ENCODE data around the gene IL6. TPM values are rescaled to one million over a fixed set of nuclear protein-coding genes. Genes with fewer than 3 reads are reported as not detected.

The IL6 gene
- polyA plus RNA-seq, 1 experiment = 31.0 TPM

DNA sequence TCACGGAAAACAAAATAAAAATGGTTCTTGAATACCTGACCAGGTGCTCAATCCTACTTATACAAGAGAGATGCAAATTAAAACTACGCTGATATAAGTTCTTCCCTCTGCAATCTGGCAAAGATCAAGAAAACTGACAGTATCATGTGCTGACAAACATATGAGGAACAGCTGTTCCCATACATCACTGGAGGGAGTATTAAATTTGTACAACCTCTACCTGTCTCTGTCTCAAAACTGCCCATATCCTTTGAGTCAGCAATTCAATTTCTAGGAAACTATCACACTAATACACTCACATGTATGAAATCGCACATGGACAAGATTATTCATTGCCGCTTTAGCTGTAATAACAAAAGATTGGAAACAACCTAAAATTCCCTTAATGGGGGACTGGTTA is 11.0 kb upstream of the IL6 start:
- CTCF ChIA-PET = no interaction called here
- no peak for DNase-seq (ENCODE audit: low read depth)
- Histone ChIP-seq H3K36me3 (ENCODE audit: control insufficient read depth, insufficient read depth, low read length) (no peaks in the 10 kb centered on the region), H3K27me3 (ENCODE audit: control insufficient read depth, insufficient read depth, low read length) (no peaks in the 10 kb centered on the region), H3K4me3 (ENCODE audit: low read depth, low read length) (no peak overlapping the region)
- TF ChIP-seq, protein P1, sequence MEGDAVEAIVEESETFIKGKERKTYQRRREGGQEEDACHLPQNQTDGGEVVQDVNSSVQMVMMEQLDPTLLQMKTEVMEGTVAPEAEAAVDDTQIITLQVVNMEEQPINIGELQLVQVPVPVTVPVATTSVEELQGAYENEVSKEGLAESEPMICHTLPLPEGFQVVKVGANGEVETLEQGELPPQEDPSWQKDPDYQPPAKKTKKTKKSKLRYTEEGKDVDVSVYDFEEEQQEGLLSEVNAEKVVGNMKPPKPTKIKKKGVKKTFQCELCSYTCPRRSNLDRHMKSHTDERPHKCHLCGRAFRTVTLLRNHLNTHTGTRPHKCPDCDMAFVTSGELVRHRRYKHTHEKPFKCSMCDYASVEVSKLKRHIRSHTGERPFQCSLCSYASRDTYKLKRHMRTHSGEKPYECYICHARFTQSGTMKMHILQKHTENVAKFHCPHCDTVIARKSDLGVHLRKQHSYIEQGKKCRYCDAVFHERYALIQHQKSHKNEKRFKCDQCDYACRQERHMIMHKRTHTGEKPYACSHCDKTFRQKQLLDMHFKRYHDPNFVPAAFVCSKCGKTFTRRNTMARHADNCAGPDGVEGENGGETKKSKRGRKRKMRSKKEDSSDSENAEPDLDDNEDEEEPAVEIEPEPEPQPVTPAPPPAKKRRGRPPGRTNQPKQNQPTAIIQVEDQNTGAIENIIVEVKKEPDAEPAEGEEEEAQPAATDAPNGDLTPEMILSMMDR (IDR thresholded peaks at IDR 0.05; ENCODE audit: insufficient read depth, low read depth, low read length) = no peak
- POLR2A ChIA-PET = no interaction called here

DNA sequence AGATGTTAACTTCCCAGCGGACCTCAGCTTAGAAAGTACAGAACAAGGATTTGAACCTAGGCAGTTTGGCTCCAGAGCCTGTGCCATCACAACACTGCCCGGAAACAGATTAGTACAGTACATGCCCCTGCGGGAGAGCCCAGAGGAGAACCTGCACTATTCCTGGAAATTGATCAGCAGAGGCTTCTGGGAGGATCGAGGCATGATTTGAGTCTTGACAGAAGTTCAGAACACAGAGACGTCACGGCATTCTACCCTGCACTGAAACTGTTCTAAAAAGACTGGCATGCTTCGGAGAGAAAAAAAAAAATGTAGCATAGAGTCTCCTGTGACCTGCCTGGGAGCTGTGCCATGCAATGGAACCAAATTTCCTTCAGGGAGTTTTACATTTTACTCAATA is 9.2 kb upstream of the IL6 start:
- H3K36me3 ChIP-seq (ENCODE audit: control insufficient read depth, insufficient read depth, low read length) = no peaks in the 10 kb centered on the region
- H3K27me3 ChIP-seq (ENCODE audit: control insufficient read depth, insufficient read depth, low read length) = no peaks in the 10 kb centered on the region
- CTCF ChIA-PET = interaction anchor here (1.4 kb wide), 2 partner anchors 131 to 158 kb away, joined by 5 read pairs; no protein-coding TSS in a partner anchor
- H3K4me3 ChIP-seq (ENCODE audit: low read depth, low read length) = no peak overlapping the region
- DNase-seq (ENCODE audit: low read depth) = no peak
- POLR2A ChIA-PET = no interaction called here
- TF ChIP-seq, protein P1 (IDR thresholded peaks at IDR 0.05; ENCODE audit: insufficient read depth, low read depth, low read length) = no peak

DNA sequence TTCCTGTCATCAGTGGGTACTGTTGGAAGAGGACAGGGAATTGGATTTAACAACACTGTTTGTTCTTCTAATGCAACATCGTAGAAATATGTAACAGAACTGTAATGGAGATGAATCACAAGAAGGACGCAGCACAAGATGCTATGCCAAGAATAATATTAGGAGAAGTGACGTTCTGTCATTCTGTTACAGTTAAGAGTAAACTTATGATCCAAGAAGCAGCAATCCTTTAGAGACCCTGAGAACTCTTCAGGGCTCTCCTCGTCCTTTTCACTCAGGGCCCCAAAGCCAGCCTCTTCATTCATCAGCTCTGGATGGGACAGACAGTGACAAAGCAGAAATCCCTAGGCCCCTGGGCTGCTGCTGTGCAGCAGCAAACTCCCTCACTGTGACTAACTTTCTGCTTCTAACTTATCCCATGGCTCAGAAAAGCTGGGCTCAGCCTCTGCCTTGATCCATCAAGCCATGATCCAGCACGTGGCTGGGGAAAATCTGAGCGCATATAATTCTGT is 8.7 kb upstream of the IL6 start:
- TF ChIP-seq, protein P1 (IDR thresholded peaks at IDR 0.05; ENCODE audit: insufficient read depth, low read depth, low read length) = no peak

DNA sequence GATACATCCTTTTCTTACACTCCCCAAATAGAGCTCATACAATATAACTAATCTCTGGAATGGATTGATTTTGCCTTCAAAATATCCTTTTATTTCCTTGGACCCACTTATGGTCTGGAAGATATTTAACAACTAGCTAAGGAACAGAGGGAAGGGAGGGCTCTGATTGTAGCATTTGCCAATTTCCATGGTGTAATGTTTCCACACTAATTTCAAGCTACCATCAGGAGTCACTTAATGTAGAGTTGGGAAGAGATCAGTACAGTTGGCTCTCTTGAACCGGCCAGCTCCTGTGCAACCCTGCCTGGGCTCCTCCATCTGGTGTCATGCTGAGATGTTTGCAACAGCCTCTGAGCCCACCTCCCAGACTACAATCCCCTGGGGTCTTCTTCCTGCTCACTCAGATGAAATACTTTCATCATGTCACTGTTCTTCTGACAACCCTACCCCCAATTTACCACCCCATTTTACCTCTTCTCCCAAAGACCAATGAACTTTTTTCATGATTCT is 8.0 kb upstream of the IL6 start:
- no peak overlapping the region for H3K4me3 ChIP-seq (ENCODE audit: low read depth, low read length)
- H3K36me3 ChIP-seq (ENCODE audit: control insufficient read depth, insufficient read depth, low read length) = no peaks in the 10 kb centered on the region
- ChIA-PET POLR2A (no interaction called here), CTCF (interaction anchor here (0.7 to 1.8 kb wide), 4 partner anchors 9 to 160 kb away, joined by 3 to 5 read pairs (median 4); no protein-coding TSS in a partner anchor)
- no peaks in the 10 kb centered on the region for H3K27me3 ChIP-seq (ENCODE audit: control insufficient read depth, insufficient read depth, low read length)
- no peak for DNase-seq (ENCODE audit: low read depth)
- TF ChIP-seq, protein P1 (IDR thresholded peaks at IDR 0.05; ENCODE audit: insufficient read depth, low read depth, low read length) = no peak

More for the DNA sequence above, 8.7 kb upstream of the IL6 start:
- Histone ChIP-seq H3K36me3 (ENCODE audit: control insufficient read depth, insufficient read depth, low read length) (no peaks in the 10 kb centered on the region), H3K27me3 (ENCODE audit: control insufficient read depth, insufficient read depth, low read length) (no peaks in the 10 kb centered on the region), H3K4me3 (ENCODE audit: low read depth, low read length) (no peak overlapping the region)
- DNase-seq (ENCODE audit: low read depth) = peak; percentile 76
- POLR2A ChIA-PET = no interaction called here
- CTCF ChIA-PET = interaction anchor here (0.7 to 1.4 kb wide), 4 partner anchors 132 to 159 kb away, joined by 3 to 5 read pairs (median 4); no protein-coding TSS in a partner anchor

DNA sequence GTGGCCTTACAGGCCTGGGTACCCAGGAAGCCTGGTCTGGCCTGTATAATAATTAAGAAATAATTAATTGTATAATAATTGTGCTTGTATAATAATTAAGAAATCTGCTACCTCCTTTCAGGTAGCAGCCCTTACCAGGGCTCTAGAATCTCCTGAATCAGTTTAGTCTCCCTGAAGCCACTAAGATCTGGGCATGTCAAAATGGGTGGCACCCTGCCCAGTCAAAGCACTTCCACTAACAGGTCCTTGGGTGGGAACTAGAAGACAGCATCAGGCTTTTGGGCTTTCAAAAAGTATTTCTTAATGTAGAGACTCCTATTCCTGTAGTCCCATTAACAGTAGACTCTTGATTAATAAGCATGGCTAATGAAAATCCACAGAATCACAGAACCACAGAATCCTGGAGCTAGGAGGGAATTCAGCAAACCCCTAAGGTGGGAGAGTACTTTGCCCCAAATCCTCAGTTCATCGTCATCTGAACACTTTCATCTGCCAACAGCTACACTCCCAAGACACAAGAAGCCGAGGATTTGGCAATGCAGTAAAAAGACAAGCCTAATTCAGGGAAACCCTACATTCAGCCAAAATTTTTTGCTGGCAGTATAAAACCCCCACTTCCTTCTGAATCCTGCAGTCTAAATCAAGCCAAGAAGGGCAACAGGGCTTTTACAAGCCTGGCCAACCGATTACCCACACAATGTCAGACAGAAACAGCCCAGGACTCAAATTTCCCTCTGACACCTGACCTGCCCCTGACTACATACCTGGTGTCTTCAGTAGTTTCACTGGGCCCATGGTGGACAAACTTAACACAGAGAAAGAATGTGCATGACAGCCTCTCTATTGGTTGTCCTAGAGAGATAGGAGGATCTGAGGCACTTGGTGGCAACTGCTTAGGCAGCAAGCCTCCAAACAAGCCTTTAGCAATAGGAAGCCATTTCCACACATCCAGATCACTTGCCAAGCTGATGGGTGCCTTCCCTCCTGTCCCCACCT is 5.9 kb upstream of the IL6 start:
- POLR2A ChIA-PET = no interaction called here
- TF ChIP-seq, protein P1 (IDR thresholded peaks at IDR 0.05; ENCODE audit: insufficient read depth, low read depth, low read length) = no peak
- Histone ChIP-seq H3K27me3 (ENCODE audit: control insufficient read depth, insufficient read depth, low read length) (no peaks in the 10 kb centered on the region), H3K36me3 (ENCODE audit: control insufficient read depth, insufficient read depth, low read length) (no peaks in the 10 kb centered on the region), H3K4me3 (ENCODE audit: low read depth, low read length) (no peak overlapping the region)
- no peak for DNase-seq (ENCODE audit: low read depth)
- CTCF ChIA-PET = no interaction called here
